ENCODE measurements around the gene GARNL3. TPM values are rescaled to one million over a fixed set of nuclear protein-coding genes. Genes with fewer than 3 reads are reported as not detected.
A peak's percentile ranks its signal among the peaks of the same experiment; 100 is the strongest.

Gene GARNL3
- total and polyA plus RNA-seq, 2 donors (not counting 3 experiments of a cell fraction or from before 2014, with no cell fraction given): 1.4 to 8.3 TPM

DNA sequence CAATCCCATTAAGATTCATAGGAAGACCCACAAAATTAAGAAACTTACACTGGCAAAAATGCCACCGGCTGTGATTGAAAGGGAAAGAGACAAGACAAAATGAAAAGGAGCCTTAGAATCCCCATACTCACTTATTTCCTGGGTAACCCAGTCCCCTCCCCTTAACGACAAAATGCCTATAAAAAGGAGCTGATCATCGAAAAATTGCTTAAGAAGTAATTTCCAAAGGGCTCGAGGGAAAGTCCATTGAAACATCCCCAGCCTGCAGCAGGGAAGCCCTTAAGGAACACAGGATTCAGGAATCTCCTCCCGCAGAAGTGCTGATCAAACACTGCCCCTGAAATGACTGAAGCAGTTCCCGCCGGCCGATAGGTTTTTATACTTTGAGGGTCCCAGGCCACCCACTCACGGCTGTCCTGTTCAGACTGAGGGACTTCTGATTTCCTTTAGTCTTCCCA, 158.9 kb downstream of the GARNL3 start:
- Histone ChIP-seq H2AFZ (ENCODE audit: low read depth, low read length) (peak overlapping the region; percentile 94), H3K4me3 (replicated peaks in 1 of 3; ENCODE audit: insufficient read depth in 1 of 3, low read depth in 1 of 3, low read length in 3 of 3) (peak overlapping the region; percentile 54 to 90 (median 62)), H3K27ac (ENCODE audit: insufficient read depth, low read depth, low read length) (peak overlapping the region; percentile 79), H3K27me3 (ENCODE audit: control insufficient read depth in 2 of 2, insufficient read depth in 2 of 2, low read length in 2 of 2) (no peaks in the 10 kb centered on the region), H3K9me1 (replicated peaks; ENCODE audit: control insufficient read depth, extremely low read depth, insufficient read depth, low read length) (no peaks in the 10 kb centered on the region), H3K79me2 (ENCODE audit: control insufficient read depth, insufficient read depth, low read length) (peaks cover 42% of the 10 kb centered on the region), H4K20me1 (replicated peaks; ENCODE audit: control insufficient read depth, extremely low read depth, insufficient read depth, low read length) (no peaks in the 10 kb centered on the region), H3K9me3 (replicated peaks; ENCODE audit: control insufficient read depth, insufficient read depth, low read length) (no peaks in the 10 kb centered on the region), H3K36me3 (ENCODE audit: control insufficient read depth in 2 of 2, extremely low read depth in 1 of 2, insufficient read depth in 2 of 2, low read length in 2 of 2) (no peaks in the 10 kb centered on the region), H3K4me1 (ENCODE audit: control insufficient read depth, extremely low read depth, insufficient read depth, low read length) (peaks cover 25% of the 10 kb centered on the region), H3K9ac (replicated peaks; ENCODE audit: extremely low read depth, insufficient read depth, low read length) (peak overlapping the region; percentile 92), H3K4me2 (ENCODE audit: insufficient read depth, low read length) (peak overlapping the region; percentile 97)
- CTCF ChIA-PET: interaction anchor here (0.8 to 1.9 kb wide), 6 partner anchors 8 to 209 kb away, joined by 3 to 11 read pairs (median 4); partner anchors contain the start of genes LRSAM1 and RPL12
- FAIRE-seq: no peak
- POLR2A ChIA-PET: interaction anchor here (0.5 to 1.4 kb wide), 2 partner anchors 14 to 199 kb away, joined by 3 to 5 read pairs; no protein-coding TSS in a partner anchor
- TF ChIP-seq GATA2 (IDR thresholded peaks at IDR 0.05; ENCODE audit: insufficient read depth, insufficient read length, low read depth, low read length) (no peak), POLR2AphosphoS5 (IDR thresholded peaks at IDR 0.05; ENCODE audit: insufficient read depth, low read depth, low read length) (no peak), POLR2A (IDR thresholded peaks at IDR 0.05; ENCODE audit: low read depth, low read length) (no peak), EZH2 (IDR thresholded peaks at IDR 0.05; ENCODE audit: borderline replicate concordance, low read depth, low read length, severe bottlenecking) (no peak), MYC (IDR thresholded peaks at IDR 0.05; ENCODE audit: low read depth, low read length) (no peak), JUN (IDR thresholded peaks at IDR 0.05; ENCODE audit: borderline replicate concordance, insufficient read depth, insufficient read length, low read depth) (no peak), FOS (IDR thresholded peaks at IDR 0.05; ENCODE audit: borderline replicate concordance, insufficient read depth, low read length) (no peak)
- TF ChIP-seq, protein P1, sequence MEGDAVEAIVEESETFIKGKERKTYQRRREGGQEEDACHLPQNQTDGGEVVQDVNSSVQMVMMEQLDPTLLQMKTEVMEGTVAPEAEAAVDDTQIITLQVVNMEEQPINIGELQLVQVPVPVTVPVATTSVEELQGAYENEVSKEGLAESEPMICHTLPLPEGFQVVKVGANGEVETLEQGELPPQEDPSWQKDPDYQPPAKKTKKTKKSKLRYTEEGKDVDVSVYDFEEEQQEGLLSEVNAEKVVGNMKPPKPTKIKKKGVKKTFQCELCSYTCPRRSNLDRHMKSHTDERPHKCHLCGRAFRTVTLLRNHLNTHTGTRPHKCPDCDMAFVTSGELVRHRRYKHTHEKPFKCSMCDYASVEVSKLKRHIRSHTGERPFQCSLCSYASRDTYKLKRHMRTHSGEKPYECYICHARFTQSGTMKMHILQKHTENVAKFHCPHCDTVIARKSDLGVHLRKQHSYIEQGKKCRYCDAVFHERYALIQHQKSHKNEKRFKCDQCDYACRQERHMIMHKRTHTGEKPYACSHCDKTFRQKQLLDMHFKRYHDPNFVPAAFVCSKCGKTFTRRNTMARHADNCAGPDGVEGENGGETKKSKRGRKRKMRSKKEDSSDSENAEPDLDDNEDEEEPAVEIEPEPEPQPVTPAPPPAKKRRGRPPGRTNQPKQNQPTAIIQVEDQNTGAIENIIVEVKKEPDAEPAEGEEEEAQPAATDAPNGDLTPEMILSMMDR (IDR thresholded peaks at IDR 0.05; ENCODE audit: extremely low read depth in 1 of 2, insufficient read depth in 1 of 2, low read depth in 1 of 2, low read length in 2 of 2): no peak
- TF ChIP-seq, protein P2, sequence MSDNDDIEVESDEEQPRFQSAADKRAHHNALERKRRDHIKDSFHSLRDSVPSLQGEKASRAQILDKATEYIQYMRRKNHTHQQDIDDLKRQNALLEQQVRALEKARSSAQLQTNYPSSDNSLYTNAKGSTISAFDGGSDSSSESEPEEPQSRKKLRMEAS (IDR thresholded peaks at IDR 0.05; ENCODE audit: insufficient read depth, insufficient read length): no peak
- intact Hi-C loops (cut with micrococcal nuclease): no loop called here
- dilution Hi-C loops (cut with MboI; ENCODE audit: extremely low pct_ligation_motif_present, low sequenced_read_pairs): no loop called here
- no peak for DNase-seq (ENCODE audit: low read depth, low spot score)
- BruUV-seq (replicated peaks): TSS peak; percentile 72
